GM12878 (cell line): ENCODE results near the gene OR1I1.

ENCODE experiments used
- CHD2 ChIP-seq: IDR thresholded peaks from 2 replicates; pipeline ENCODE4 v1.6.1; 2011; ENCODE audit warnings: low read depth, low read length, improper control_type of control experiment, borderline replicate concordance
- JUND ChIP-seq: IDR thresholded peaks from 2 replicates; pipeline ENCODE4 v1.6.1; 2012; ENCODE audit warnings: low read depth, mild to moderate bottlenecking, low read length, improper control_type of control experiment, moderate library complexity
- MYC ChIP-seq: IDR thresholded peaks from 2 replicates; pipeline ENCODE4 v1.6.1; 2011; ENCODE audit warnings: mild to moderate bottlenecking, low read length, moderate library complexity, inconsistent platforms; ENCODE audit not compliant: insufficient read depth, insufficient replicate concordance, insufficient read length, severe bottlenecking
- NFIC ChIP-seq: IDR thresholded peaks from 2 replicates; pipeline ENCODE4 v1.6.1; 2012; ENCODE audit warnings: low read depth, mild to moderate bottlenecking, inconsistent platforms, low read length, moderate library complexity
- NFXL1 ChIP-seq: fragments of 450-650 bp; IDR thresholded peaks from 2 replicates; pipeline ENCODE4 v1.6.1; 2017; ENCODE audit warnings: antibody characterized with exemption, mild to moderate bottlenecking, borderline replicate concordance
- NR2C1 ChIP-seq: fragments of 450-650 bp; IDR thresholded peaks from 2 replicates; pipeline ENCODE4 v1.6.1; 2017; ENCODE audit warnings: antibody characterized with exemption, mild to moderate bottlenecking, moderate library complexity
- NR2F1 ChIP-seq: fragments of 450-650 bp; conservative IDR thresholded peaks from 2 replicates; pipeline ENCODE4 v1.6.1; 2017; ENCODE audit warnings: mild to moderate bottlenecking
- POLR2A ChIP-seq: IDR thresholded peaks from 2 replicates; pipeline ENCODE4 v1.6.1; 2011; ENCODE audit warnings: low read depth, mild to moderate bottlenecking, low read length
- POLR2AphosphoS2 ChIP-seq: IDR thresholded peaks from 2 replicates; pipeline ENCODE4 v1.6.1; 2011; ENCODE audit warnings: low read depth, mild to moderate bottlenecking, low read length, improper control_type of control experiment, moderate library complexity
- SIN3A ChIP-seq: IDR thresholded peaks from 2 replicates; pipeline ENCODE4 v1.6.1; 2012; ENCODE audit warnings: low read depth, low read length, improper control_type of control experiment
- STAT3 ChIP-seq: IDR thresholded peaks from 2 replicates; pipeline ENCODE4 v1.6.1; 2011; ENCODE audit warnings: low read depth, low read length, improper control_type of control experiment
- TF ChIP-seq, protein P1 (sequence below): fragments of 450-650 bp; formaldehyde crosslinking; IDR thresholded peaks from 2 replicates; pipeline ENCODE4 v1.4.0; 2022; ENCODE audit warnings: mild to moderate bottlenecking, moderate library complexity

DNA sequence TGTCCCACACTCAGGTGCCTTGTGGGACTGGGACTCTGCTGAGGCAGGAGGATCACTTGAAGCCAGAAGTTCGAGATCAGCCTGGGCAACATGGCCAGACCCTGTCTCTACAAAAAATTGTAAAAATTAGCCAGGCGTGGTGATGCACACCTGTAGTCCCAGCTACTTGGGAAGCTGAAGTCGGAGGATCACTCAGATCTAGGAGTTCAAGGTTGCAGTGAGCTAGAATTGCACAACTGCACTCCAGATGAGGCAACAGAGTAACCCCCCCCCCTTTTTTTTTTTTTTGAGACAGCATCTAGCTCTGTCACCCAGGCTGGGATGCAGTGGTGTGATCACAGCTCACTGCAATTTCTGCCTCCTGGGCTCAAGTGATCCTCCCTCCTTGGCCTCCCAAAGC, 14.2 kb downstream of the OR1I1 start:
- TF ChIP-seq NR2C1 (no peak), CHD2 (no peak), POLR2AphosphoS2 (no peak), NR2F1 (no peak), MYC (no peak), POLR2A (no peak), NFXL1 (no peak), NFIC (no peak), JUND (no peak), STAT3 (no peak), SIN3A (no peak)
- TF ChIP-seq, protein P1, sequence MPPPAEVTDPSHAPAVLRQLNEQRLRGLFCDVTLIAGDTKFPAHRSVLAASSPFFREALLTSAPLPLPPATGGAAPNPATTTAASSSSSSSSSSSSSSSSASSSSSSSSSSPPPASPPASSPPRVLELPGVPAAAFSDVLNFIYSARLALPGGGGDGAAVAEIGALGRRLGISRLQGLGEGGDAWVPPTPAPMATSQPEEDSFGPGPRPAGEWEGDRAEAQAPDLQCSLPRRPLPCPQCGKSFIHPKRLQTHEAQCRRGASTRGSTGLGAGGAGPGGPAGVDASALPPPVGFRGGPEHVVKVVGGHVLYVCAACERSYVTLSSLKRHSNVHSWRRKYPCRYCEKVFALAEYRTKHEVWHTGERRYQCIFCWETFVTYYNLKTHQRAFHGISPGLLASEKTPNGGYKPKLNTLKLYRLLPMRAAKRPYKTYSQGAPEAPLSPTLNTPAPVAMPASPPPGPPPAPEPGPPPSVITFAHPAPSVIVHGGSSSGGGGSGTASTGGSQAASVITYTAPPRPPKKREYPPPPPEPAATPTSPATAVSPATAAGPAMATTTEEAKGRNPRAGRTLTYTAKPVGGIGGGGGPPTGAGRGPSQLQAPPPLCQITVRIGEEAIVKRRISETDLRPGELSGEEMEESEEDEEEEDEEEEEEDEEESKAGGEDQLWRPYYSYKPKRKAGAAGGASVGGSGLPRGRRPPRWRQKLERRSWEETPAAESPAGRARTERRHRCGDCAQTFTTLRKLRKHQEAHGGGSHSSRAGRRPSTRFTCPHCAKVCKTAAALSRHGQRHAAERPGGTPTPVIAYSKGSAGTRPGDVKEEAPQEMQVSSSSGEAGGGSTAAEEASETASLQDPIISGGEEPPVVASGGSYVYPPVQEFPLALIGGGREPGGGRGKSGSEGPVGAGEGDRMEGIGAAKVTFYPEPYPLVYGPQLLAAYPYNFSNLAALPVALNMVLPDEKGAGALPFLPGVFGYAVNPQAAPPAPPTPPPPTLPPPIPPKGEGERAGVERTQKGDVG, result no peak
